ENCODE data around the gene PTK6. TPM values are rescaled to one million over a fixed set of nuclear protein-coding genes. Genes with fewer than 3 reads are reported as not detected.

PTK6 gene
- polyA plus RNA-seq, 3 donors = 1.6 to 3.6 TPM; not detected in 1

- no peak overlapping the region for H3K27ac ChIP-seq (ENCODE audit: low read depth, low read length)
- 8 to 13% (median 11%) methylated on average over 28 to 34 of the region's 34 CpGs for WGBS, 3 donors
Measured at GRCh38 chr20:63537525-63538203, 488 bp upstream of the PTK6 start.

GRCh38 chr20:63536241-63536977, 767 bp downstream of the PTK6 start:
- no peak overlapping the region for H3K27ac ChIP-seq (ENCODE audit: low read depth, low read length)
- WGBS, 3 donors = 43 to 62% (median 53%) methylated on average over 35 of the region's 35 CpGs

GRCh38 chr20:63534831-63535651, 2.1 kb downstream of the PTK6 start:
- 34 to 60% (median 51%) methylated on average over 47 to 49 of the region's 49 CpGs for WGBS, 3 donors
- H3K27ac ChIP-seq (ENCODE audit: low read depth, low read length) = no peak overlapping the region

GRCh38 chr20:63534427-63534830, 2.7 kb downstream of the PTK6 start:
- H3K27ac ChIP-seq (ENCODE audit: low read depth, low read length) = no peak overlapping the region
- WGBS, 3 donors = 36 to 61% (median 57%) methylated on average over 12 of the region's 12 CpGs

- H3K27ac ChIP-seq (ENCODE audit: low read depth, low read length) = no peak overlapping the region
- WGBS, 3 donors = 54 to 74% (median 55%) methylated on average over 28 of the region's 28 CpGs
Measured at GRCh38 chr20:63533871-63534393, 3.2 kb downstream of the PTK6 start.

- 80 to 81% (median 80%) methylated on average over 14 of the region's 14 CpGs for WGBS, 3 donors
- H3K27ac ChIP-seq (ENCODE audit: low read depth, low read length) = no peak overlapping the region
Measured at GRCh38 chr20:63533388-63533787, 3.8 kb downstream of the PTK6 start.

GRCh38 chr20:63532449-63532971, 4.7 kb downstream of the PTK6 start:
- 74 to 80% (median 76%) methylated on average over 24 of the region's 24 CpGs for WGBS, 3 donors
- H3K27ac ChIP-seq (ENCODE audit: low read depth, low read length) = no peak overlapping the region

- H3K27ac ChIP-seq (ENCODE audit: low read depth, low read length) = no peak overlapping the region
- 75 to 89% (median 81%) methylated on average over 27 of the region's 27 CpGs for WGBS, 3 donors
Measured at GRCh38 chr20:63531686-63532448, 5.3 kb downstream of the PTK6 start.

- no peak overlapping the region for H3K27ac ChIP-seq (ENCODE audit: low read depth, low read length)
- 58 to 71% (median 64%) methylated on average over 14 of the region's 14 CpGs for WGBS, 3 donors
Measured at GRCh38 chr20:63530788-63531160, 6.4 kb downstream of the PTK6 start.

GRCh38 chr20:63529861-63530787, 7.1 kb downstream of the PTK6 start:
- H3K27ac ChIP-seq (ENCODE audit: low read depth, low read length) = no peak overlapping the region
- 76 to 82% (median 81%) methylated on average over 37 to 39 of the region's 39 CpGs for WGBS, 3 donors

- H3K27ac ChIP-seq (ENCODE audit: low read depth, low read length) = no peak overlapping the region
- WGBS, 3 donors = 83 to 86% (median 85%) methylated on average over 27 of the region's 27 CpGs
Measured at GRCh38 chr20:63529180-63529860, 7.9 kb downstream of the PTK6 start.

GRCh38 chr20:63527184-63527583, 10.0 kb downstream of the PTK6 start:
- 84 to 89% (median 88%) methylated on average over 9 of the region's 9 CpGs for WGBS, 3 donors
- H3K27ac ChIP-seq (ENCODE audit: low read depth, low read length) = no peak overlapping the region

- 18 to 25% (median 22%) methylated on average over 2 of the region's 2 CpGs for WGBS, 3 donors
- H3K27ac ChIP-seq (ENCODE audit: low read depth, low read length) = no peak overlapping the region
Measured at GRCh38 chr20:63525971-63526370, 11.2 kb downstream of the PTK6 start.

- no peak overlapping the region for H3K27ac ChIP-seq (ENCODE audit: low read depth, low read length)
- 61 to 74% (median 68%) methylated on average over 3 of the region's 3 CpGs for WGBS, 3 donors
Measured at GRCh38 chr20:63525185-63525584, 12.0 kb downstream of the PTK6 start.

GRCh38 chr20:63522981-63523611, 14.1 kb downstream of the PTK6 start:
- WGBS, 3 donors = 91 to 99% (median 98%) methylated on average over 10 to 11 of the region's 11 CpGs
- H3K27ac ChIP-seq (ENCODE audit: low read depth, low read length) = no peak overlapping the region

Measured in adipose tissue (tissue), 3 donors.